ENCODE results near the gene CAST. TPM values are rescaled to one million over a fixed set of nuclear protein-coding genes. Genes with fewer than 3 reads are reported as not detected.
"Not testable (repeated sequence)": the region's sequence is repeated elsewhere in the genome, so short reads cannot be mapped to it uniquely, and the experiment has no call there.

CAST gene
- total RNA-seq, 1 donor from 2014 or later: 97.0 TPM

DNA sequence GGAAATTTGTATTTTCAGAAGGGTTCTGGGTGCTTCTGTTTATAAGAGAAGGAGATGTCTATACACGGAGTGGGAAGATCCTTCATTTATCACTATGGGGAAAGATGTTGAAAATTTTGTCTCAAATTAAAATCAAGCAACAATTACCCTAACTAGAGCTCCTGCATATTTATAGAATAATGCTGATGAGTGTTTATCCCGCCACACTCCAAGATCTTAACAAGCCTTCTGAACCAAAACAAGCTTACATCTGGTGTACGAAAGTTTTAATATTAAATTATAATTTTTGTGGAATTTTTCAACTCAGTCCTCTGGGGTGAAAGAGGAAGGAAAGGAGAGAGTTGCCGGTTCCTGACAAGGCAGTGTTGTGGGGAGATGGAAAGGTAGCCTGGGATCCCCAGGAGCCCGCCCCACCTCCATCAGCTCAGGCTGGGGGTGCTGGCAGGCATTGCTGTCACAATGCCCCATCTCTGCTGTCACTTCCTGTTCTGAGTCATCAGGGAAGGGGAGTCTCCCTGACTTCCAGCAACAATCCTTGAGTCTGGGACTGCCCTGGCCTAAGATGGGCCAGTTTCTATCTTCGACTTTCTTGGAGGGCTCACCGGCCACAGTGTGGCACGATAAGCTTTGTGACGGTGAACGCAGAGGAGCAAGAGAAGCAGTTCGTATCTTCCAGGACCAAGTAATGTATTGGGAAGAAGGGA, 81.0 kb downstream of the CAST start:
- Mint-ChIP-seq H3K27ac (no peak overlapping the region), H3K4me3 (ENCODE audit: low read depth) (no peak overlapping the region), H3K36me3 (ENCODE audit: insufficient read depth) (peaks cover 31% of the 10 kb centered on the region), H3K4me1 (ENCODE audit: low read depth) (peaks cover 7% of the 10 kb centered on the region), H3K9me3 (ENCODE audit: low read depth) (no peaks in the 10 kb centered on the region), H3K27me3 (no peaks in the 10 kb centered on the region)
- DNase-seq (ENCODE audit: low spot score, unreplicated experiment): no peak
- TF ChIP-seq, protein P1, sequence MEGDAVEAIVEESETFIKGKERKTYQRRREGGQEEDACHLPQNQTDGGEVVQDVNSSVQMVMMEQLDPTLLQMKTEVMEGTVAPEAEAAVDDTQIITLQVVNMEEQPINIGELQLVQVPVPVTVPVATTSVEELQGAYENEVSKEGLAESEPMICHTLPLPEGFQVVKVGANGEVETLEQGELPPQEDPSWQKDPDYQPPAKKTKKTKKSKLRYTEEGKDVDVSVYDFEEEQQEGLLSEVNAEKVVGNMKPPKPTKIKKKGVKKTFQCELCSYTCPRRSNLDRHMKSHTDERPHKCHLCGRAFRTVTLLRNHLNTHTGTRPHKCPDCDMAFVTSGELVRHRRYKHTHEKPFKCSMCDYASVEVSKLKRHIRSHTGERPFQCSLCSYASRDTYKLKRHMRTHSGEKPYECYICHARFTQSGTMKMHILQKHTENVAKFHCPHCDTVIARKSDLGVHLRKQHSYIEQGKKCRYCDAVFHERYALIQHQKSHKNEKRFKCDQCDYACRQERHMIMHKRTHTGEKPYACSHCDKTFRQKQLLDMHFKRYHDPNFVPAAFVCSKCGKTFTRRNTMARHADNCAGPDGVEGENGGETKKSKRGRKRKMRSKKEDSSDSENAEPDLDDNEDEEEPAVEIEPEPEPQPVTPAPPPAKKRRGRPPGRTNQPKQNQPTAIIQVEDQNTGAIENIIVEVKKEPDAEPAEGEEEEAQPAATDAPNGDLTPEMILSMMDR (IDR thresholded peaks at IDR 0.05; ENCODE audit: unreplicated experiment): no peak

DNA sequence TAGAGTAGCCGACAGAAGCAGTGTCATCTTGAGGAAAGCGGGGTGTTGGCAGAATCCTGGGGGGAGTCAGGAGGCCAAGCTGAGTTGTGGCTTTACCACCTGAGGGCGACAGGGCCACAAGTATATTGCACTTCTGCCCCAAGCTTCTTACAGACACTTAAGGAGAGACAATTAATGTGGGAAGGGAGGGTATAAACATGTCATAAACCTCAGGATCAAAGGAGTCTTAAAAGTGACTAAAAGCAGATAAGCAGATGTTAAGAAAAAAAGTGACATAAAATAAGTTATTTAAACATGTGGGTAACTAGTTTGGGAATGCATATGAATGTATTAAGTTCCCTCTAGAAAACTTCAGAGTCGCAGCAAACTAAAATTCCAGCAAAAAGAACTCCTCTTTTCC, 81.6 kb downstream of the CAST start:
- H3K9me3 Mint-ChIP-seq (ENCODE audit: low read depth): no peaks in the 10 kb centered on the region
- no peak overlapping the region for H3K27ac Mint-ChIP-seq
- no peak overlapping the region for H3K4me3 Mint-ChIP-seq (ENCODE audit: low read depth)
- peaks cover 33% of the 10 kb centered on the region for H3K36me3 Mint-ChIP-seq (ENCODE audit: insufficient read depth)
- TF ChIP-seq, protein P1 (IDR thresholded peaks at IDR 0.05; ENCODE audit: unreplicated experiment): no peak
- no peak for DNase-seq (ENCODE audit: low spot score, unreplicated experiment)
- H3K4me1 Mint-ChIP-seq (ENCODE audit: low read depth): peaks cover 7% of the 10 kb centered on the region
- H3K27me3 Mint-ChIP-seq: no peaks in the 10 kb centered on the region

DNA sequence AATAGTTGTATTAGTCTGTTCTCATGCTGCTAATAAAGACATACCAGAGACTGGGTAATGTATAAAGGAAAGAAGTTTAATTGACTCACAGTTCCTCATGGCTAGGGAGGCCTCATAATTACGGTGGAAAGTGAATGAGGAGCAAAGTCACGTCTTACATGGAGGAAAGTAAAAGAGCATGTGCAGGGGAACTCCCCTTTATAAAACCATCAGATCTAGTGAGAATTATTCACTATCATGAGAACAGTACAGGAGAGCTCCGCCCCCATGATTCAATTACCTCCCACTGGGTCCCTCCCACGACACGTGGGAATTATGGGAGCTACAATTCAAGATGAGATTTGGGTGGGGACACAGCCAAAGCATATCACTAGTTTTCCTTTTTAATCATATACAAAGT, 82.0 kb downstream of the CAST start:
- H3K36me3 Mint-ChIP-seq (ENCODE audit: insufficient read depth): peaks cover 32% of the 10 kb centered on the region
- not testable (repeated sequence) for H3K9me3 Mint-ChIP-seq (ENCODE audit: low read depth); H3K27me3 Mint-ChIP-seq; DNase-seq (ENCODE audit: low spot score, unreplicated experiment); H3K4me1 Mint-ChIP-seq (ENCODE audit: low read depth); H3K4me3 Mint-ChIP-seq (ENCODE audit: low read depth); H3K27ac Mint-ChIP-seq

DNA sequence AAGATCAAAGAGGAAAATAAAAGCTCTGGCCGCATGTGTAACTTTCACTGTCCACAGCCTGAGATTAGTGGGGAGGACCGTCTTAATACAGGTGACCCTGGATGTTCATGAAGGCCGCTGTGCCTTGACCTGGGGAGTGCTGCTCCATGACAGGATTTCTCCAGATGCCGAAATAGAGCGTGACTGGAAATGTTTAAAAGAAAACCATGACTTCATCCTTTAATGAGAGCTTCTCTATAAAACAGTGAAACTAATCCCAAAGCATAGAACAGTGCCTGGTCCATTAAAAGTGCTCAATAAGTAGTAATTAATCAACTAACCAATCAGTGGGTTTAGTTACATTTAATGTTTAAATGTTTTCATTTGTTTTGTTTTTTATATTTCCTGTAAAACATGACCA, 82.8 kb downstream of the CAST start:
- Mint-ChIP-seq H3K9me3 (ENCODE audit: low read depth) (no peaks in the 10 kb centered on the region), H3K4me1 (ENCODE audit: low read depth) (peaks cover 7% of the 10 kb centered on the region), H3K4me3 (ENCODE audit: low read depth) (no peak overlapping the region), H3K36me3 (ENCODE audit: insufficient read depth) (peaks cover 31% of the 10 kb centered on the region), H3K27me3 (no peaks in the 10 kb centered on the region), H3K27ac (no peak overlapping the region)
- TF ChIP-seq, protein P1 (IDR thresholded peaks at IDR 0.05; ENCODE audit: unreplicated experiment): no peak
- DNase-seq (ENCODE audit: low spot score, unreplicated experiment): no peak

DNA sequence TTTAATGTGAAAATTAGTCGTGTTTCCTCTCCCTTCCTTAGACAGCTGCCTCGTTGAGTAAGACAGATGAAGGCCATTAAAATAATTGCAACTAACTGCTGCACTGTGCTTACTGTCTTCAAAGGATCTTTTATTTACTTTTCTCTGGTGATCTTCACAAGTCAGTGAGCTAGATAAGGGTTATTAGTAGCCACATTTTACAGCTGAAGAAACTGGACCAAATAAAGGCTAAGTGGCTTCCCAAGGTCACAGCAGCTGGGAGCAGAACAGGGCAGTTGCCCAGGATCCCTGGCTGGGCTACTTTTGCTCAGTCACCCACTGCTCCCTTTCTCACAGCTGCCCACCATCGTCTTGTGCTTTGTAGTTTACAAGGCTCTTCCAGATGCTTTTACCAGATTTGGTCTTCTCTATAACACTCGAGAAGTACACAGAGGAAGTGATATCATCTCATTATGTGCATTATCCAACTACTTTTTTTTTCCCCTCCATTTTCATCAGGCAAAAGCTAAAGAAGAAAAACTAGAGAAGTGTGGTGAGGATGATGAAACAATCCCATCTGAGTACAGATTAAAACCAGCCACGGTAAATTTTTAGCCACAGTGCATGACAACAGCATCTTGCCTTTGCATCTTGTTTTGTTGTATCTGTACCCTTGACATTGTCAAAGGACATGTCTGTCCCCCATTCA, 83.8 kb downstream of the CAST start:
- Mint-ChIP-seq H3K27ac (peak overlapping the region; percentile 77), H3K4me3 (ENCODE audit: low read depth) (no peak overlapping the region), H3K9me3 (ENCODE audit: low read depth) (no peaks in the 10 kb centered on the region), H3K27me3 (no peaks in the 10 kb centered on the region), H3K36me3 (ENCODE audit: insufficient read depth) (peaks cover 27% of the 10 kb centered on the region), H3K4me1 (ENCODE audit: low read depth) (peaks cover 7% of the 10 kb centered on the region)
- no peak for DNase-seq (ENCODE audit: low spot score, unreplicated experiment)
- TF ChIP-seq, protein P1 (IDR thresholded peaks at IDR 0.05; ENCODE audit: unreplicated experiment): no peak

DNA sequence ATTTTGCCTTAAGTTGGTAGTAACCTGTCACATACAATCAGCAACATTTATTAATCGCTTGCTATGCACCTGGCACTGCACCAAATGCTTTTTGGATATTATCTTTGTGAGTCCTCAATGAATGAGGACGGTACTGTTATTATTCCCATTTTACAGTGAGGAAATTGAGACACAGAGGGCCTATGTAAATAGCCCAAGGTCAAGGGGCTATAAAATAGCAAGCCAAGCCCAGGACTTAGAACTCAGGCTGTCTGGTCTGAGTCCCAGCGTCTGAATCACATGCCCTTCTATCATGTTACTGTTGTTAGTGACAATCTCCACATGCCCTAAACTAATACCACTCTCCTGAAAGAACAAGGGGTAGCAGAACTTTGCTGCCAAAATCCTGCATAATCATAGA, 85.5 kb downstream of the CAST start:
- TF ChIP-seq, protein P1 (IDR thresholded peaks at IDR 0.05; ENCODE audit: unreplicated experiment): no peak
- no peaks in the 10 kb centered on the region for H3K27me3 Mint-ChIP-seq

More for the DNA sequence above, 85.5 kb downstream of the CAST start:
- Mint-ChIP-seq H3K9me3 (ENCODE audit: low read depth) (no peaks in the 10 kb centered on the region), H3K4me3 (ENCODE audit: low read depth) (no peak overlapping the region), H3K4me1 (ENCODE audit: low read depth) (peaks cover 7% of the 10 kb centered on the region), H3K36me3 (ENCODE audit: insufficient read depth) (peaks cover 29% of the 10 kb centered on the region), H3K27ac (no peak overlapping the region)
- no peak for DNase-seq (ENCODE audit: low spot score, unreplicated experiment)
